CD4-positive, CD25-positive, alpha-beta regulatory T cell (primary cell): Measurements from ENCODE around the gene KRTAP5-6. TPM values are rescaled to one million over a fixed set of nuclear protein-coding genes. Genes with fewer than 3 reads are reported as not detected.
"Not testable (repeated sequence)": the region's sequence is repeated elsewhere in the genome, so short reads cannot be mapped to it uniquely, and the experiment has no call there.

Source experiments
- ATAC-seq, 2 donors: fragments of 150-1000 bp; cut with Tn5 transposase; one replicate each; pipeline ENCODE4 v1.10.0; 2021; ENCODE audit warnings: low read depth in 2 of 2, moderate number of reproducible peaks in 2 of 2, moderate library complexity in 1 of 2
- DNase-seq, 3 donors: peaks; one replicate each; pipeline versions ENCODE4 v3.0.0 to v3.0.0-alpha.2; 2012 to 2022; ENCODE audit warnings: mixed read lengths in 1 of 3
- H3K27ac ChIP-seq: one replicate; pipeline ENCODE4 v1.7.0; 2013; ENCODE audit warnings: mild to moderate bottlenecking, low read length; ENCODE audit not compliant: insufficient read depth, poor library complexity, severe bottlenecking
- H3K27me3 ChIP-seq: one replicate; pipeline ENCODE4 v1.7.0; 2013; ENCODE audit warnings: low read length; ENCODE audit not compliant: control insufficient read depth, insufficient read depth
- H3K36me3 ChIP-seq: one replicate; pipeline ENCODE4 v1.7.0; 2013; ENCODE audit warnings: mild to moderate bottlenecking, low read length, moderate library complexity; ENCODE audit not compliant: control insufficient read depth, insufficient read depth
- H3K4me1 ChIP-seq: 2 replicates; pipeline ENCODE4 v1.7.0; 2013; ENCODE audit warnings: mild to moderate bottlenecking, low read length; ENCODE audit not compliant: insufficient read depth, control insufficient read depth, poor library complexity, severe bottlenecking
- H3K4me3 ChIP-seq: one replicate; pipeline ENCODE4 v1.7.0; 2013; ENCODE audit warnings: low read depth, mild to moderate bottlenecking, low read length, moderate library complexity
- H3K9me3 ChIP-seq, 2 experiments: 1 replicate in 1 of 2; 2 replicates in 1 of 2; pipeline ENCODE4 v1.7.0; 2013; ENCODE audit warnings: low read length in 2 of 2, mild to moderate bottlenecking in 1 of 2, moderate library complexity in 1 of 2; ENCODE audit not compliant: control insufficient read depth in 2 of 2
- H3K27ac Mint-ChIP-seq, 3 donors: one replicate each; pipeline ENCODE4 v1.8.0; 2020 to 2022; ENCODE audit warnings: mild to moderate bottlenecking in 3 of 3, mixed read lengths in 3 of 3, moderate library complexity in 2 of 3
- H3K27me3 Mint-ChIP-seq: one replicate; pipeline ENCODE4 v1.8.0; 2022; ENCODE audit warnings: mild to moderate bottlenecking, mixed read lengths
- H3K36me3 Mint-ChIP-seq: one replicate; pipeline ENCODE4 v1.8.0; 2020; ENCODE audit warnings: mixed read lengths
- H3K4me1 Mint-ChIP-seq, 4 donors: one replicate each; pipeline ENCODE4 v1.8.0; 2020 to 2022; ENCODE audit warnings: mixed read lengths in 4 of 4, mild to moderate bottlenecking in 1 of 4
- H3K4me3 Mint-ChIP-seq, 4 donors: one replicate each; pipeline ENCODE4 v1.8.0; 2020 to 2022; ENCODE audit warnings: mild to moderate bottlenecking in 4 of 4, mixed read lengths in 4 of 4, moderate library complexity in 3 of 4
- H3K9me3 Mint-ChIP-seq, 7 donors: one replicate each; pipeline ENCODE4 v1.8.0; 2020 to 2022; ENCODE audit warnings: mixed read lengths in 7 of 7, mild to moderate bottlenecking in 3 of 7, moderate library complexity in 2 of 7
- polyA plus RNA-seq, 4 donors: library from polyadenylated mRNA; unstranded; fragments of 300-500 nt; fragmentation: Illumina TruSeq; gene quantifications; one replicate each; pipeline ENCODE4 v1.2.3, GENCODE V29; 2021
- total RNA-seq: library from RNA; stranded (reverse); gene quantifications from one replicate; pipeline ENCODE4 v1.2.3, GENCODE V29; 2022

Gene KRTAP5-6
- total and polyA plus RNA-seq, 5 donors from 2014 or later = not detected

GRCh38 chr11:1656670-1657069 lies 40.3 kb upstream of the KRTAP5-6 start:
- Mint-ChIP-seq H3K36me3 (no peaks in the 10 kb centered on the region), H3K27me3 (peaks cover 40% of the 10 kb centered on the region)

DNA sequence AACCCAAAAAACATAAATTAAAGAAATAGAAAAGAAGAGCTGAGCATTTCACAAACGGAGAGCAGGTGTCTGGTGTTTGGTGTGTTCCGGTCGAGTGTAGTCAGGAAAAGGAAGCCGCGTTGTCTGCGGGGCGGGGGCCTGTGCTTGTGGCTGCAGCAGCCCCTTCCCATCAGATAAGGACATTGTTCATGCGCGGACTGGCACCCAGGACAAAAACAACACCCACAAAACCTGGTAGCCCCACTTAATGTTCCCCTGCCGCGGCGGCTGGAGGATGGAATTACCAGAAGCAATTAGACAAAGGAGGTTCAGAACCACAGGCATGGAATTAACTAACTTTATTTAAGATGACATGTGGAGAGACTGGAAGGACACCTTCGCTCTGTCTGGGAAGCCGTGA lies 37.5 kb upstream of the KRTAP5-6 start:
- Histone ChIP-seq H3K27me3 (no peaks in the 10 kb centered on the region), H3K9me3 (no peaks in the 10 kb centered on the region), H3K36me3 (no peaks in the 10 kb centered on the region), H3K4me3 (no peak overlapping the region), H3K4me1 (no peaks in the 10 kb centered on the region), H3K27ac (no peak overlapping the region)
- Mint-ChIP-seq H3K36me3 (no peaks in the 10 kb centered on the region), H3K4me3 (peak overlapping the region in 2 of 4 donors; percentile 22 to 41), H3K27me3 (peaks cover 42% of the 10 kb centered on the region), H3K9me3 (no peaks in the 10 kb centered on the region), H3K4me1 (peaks cover 0 to 10% (median 3%) of the 10 kb centered on the region in 4 donors), H3K27ac (peak overlapping the region in 1 of 3 donors; percentile 25)
- no peak for ATAC-seq
- DNase-seq = peak in 1 of 3 donors; percentile 10

More at GRCh38 chr11:1656670-1657069, 40.3 kb upstream of the KRTAP5-6 start:
- H3K27me3 ChIP-seq = no peaks in the 10 kb centered on the region
- no peak overlapping the region for H3K27ac ChIP-seq
- H3K4me1 Mint-ChIP-seq = peaks cover 0 to 10% (median 3%) of the 10 kb centered on the region in 4 donors
- no peak overlapping the region for H3K27ac Mint-ChIP-seq
- H3K4me3 ChIP-seq = no peak overlapping the region
- H3K36me3 ChIP-seq = no peaks in the 10 kb centered on the region
- no peak overlapping the region for H3K4me3 Mint-ChIP-seq
- H3K4me1 ChIP-seq = peaks cover 3% of the 10 kb centered on the region
- no peaks in the 10 kb centered on the region for H3K9me3 ChIP-seq
- H3K9me3 Mint-ChIP-seq = no peaks in the 10 kb centered on the region
- ATAC-seq = no peak
- no peak for DNase-seq

- no peaks in the 10 kb centered on the region for H3K27me3 ChIP-seq
- H3K4me1 ChIP-seq = no peaks in the 10 kb centered on the region
- H3K36me3 ChIP-seq = no peaks in the 10 kb centered on the region
- no peak overlapping the region for H3K27ac Mint-ChIP-seq
- H3K9me3 Mint-ChIP-seq = no peaks in the 10 kb centered on the region
- no peak for DNase-seq
- H3K4me1 Mint-ChIP-seq = peaks cover 0 to 10% (median 3%) of the 10 kb centered on the region in 4 donors
- H3K36me3 Mint-ChIP-seq = no peaks in the 10 kb centered on the region
- no peak for ATAC-seq
- H3K9me3 ChIP-seq = no peaks in the 10 kb centered on the region
- H3K27ac ChIP-seq = no peak overlapping the region
- peak overlapping the region in 1 of 4 donors; percentile 13 for H3K4me3 Mint-ChIP-seq
- no peak overlapping the region for H3K4me3 ChIP-seq
- H3K27me3 Mint-ChIP-seq = peaks cover 38% of the 10 kb centered on the region
Observed at GRCh38 chr11:1660111-1660867, 36.7 kb upstream of the KRTAP5-6 start.

DNA sequence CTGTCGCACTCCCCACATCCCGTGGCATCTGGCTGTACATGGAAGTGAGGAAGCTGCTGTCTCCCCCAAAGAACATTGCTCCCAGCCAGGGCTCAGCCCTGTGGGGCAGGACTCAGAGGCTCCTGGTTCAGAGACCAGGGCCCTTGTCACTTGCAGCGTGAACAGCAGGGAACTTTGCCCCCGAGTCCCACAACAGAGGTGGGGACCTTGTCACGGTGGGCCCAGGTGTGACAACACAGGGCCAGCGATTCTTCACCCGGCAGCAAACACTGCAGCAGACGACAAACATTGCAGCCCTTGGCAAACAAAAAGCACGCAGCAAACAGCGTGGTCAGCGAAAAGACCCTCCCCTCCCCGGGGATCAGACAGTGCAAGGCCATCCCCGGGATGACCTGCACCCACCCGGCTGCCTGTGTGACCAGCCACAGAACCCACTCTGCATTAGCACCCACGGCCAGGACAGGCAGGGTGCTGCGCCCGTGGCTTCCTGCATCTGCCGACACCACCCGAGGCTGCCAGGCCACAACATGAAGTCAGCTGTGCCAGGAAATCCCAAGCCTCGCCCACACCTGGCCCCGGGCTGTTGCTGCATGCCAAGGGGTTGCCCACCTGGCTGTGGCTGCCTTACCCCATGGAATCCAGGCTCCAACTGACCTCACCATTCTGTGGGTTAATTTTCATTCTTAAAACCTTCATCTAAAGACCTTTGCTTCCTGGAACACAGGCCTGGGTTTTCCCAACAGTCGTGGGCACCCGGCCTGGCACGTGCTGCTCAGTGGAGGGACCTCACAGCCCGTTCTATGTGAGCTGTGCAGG lies 35.3 kb upstream of the KRTAP5-6 start:
- DNase-seq, H3K36me3 ChIP-seq, H3K4me3 Mint-ChIP-seq, H3K9me3 Mint-ChIP-seq, ATAC-seq, H3K4me3 ChIP-seq, H3K9me3 ChIP-seq, H3K27ac ChIP-seq, H3K36me3 Mint-ChIP-seq, H3K4me1 ChIP-seq, H3K27ac Mint-ChIP-seq, H3K27me3 ChIP-seq: not testable (repeated sequence)
- Mint-ChIP-seq H3K27me3 (peaks cover 34% of the 10 kb centered on the region), H3K4me1 (peaks cover 0 to 10% (median 3%) of the 10 kb centered on the region in 4 donors)

DNA sequence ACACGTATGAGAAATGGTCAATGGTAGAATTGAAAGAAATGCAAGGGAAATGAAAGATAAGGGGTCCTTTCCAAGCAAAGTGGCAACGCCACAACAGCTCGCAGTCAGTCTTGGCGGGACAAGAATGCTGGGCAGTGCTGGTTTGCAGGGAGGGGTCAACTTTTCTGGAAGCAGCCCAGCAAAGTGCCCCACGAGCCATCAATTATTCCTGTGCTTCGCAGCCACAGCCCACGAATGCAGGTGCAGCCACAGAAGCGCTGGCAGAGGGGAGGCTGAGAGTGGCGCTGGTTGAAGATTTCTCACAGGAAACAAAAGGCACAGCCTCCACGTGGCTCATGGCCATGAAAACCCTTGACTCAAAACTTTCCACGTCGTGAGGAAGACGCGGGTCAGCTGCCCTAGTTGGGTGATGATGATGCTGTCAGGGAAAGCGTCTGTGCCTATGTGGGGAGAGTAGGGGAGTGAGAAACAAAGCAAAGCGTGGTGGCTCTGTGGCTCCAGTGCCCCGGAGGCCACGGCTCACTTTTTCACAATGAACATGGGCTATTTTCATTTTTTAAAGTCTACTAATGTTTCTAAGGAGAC lies 34.2 kb upstream of the KRTAP5-6 start:
- H3K27me3 Mint-ChIP-seq = peaks cover 35% of the 10 kb centered on the region
- not testable (repeated sequence) for H3K36me3 ChIP-seq, H3K9me3 ChIP-seq, H3K4me1 ChIP-seq, H3K4me3 Mint-ChIP-seq, H3K4me3 ChIP-seq, H3K27ac ChIP-seq, ATAC-seq, DNase-seq, H3K9me3 Mint-ChIP-seq, H3K27ac Mint-ChIP-seq, H3K27me3 ChIP-seq, H3K36me3 Mint-ChIP-seq
- peaks cover 0 to 10% (median 3%) of the 10 kb centered on the region in 4 donors for H3K4me1 Mint-ChIP-seq

DNA sequence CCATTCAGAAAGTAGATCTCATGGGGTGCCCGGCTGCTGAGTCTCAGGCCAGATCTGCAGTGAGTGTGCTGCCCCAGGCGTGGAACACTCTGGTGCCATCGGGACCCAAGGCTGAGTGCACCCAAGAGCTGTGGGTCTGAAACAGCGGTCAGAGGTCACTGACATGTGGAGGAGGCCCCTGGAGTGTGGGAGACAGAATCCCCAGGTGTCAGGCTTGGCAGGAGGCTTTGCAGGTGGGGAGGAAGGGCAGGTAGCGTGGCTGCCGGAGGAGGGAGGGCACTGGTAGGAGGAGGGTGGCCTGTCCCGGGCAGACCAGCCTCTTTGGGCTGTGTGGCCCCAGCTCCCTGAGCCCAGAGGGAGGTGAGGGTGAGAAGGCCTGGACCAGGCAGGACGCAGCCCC lies 31.7 kb upstream of the KRTAP5-6 start:
- Mint-ChIP-seq H3K9me3 (peaks cover 0 to 3% (median 0%) of the 10 kb centered on the region in 7 donors), H3K4me1 (no peaks in the 10 kb centered on the region), H3K36me3 (no peaks in the 10 kb centered on the region), H3K27ac (no peak overlapping the region), H3K4me3 (no peak overlapping the region), H3K27me3 (peaks cover 20% of the 10 kb centered on the region)
- no peak overlapping the region for H3K4me3 ChIP-seq
- no peaks in the 10 kb centered on the region for H3K36me3 ChIP-seq
- no peaks in the 10 kb centered on the region for H3K4me1 ChIP-seq
- no peak for DNase-seq
- no peaks in the 10 kb centered on the region for H3K27me3 ChIP-seq
- no peak for ATAC-seq
- no peak overlapping the region for H3K27ac ChIP-seq
- H3K9me3 ChIP-seq = no peaks in the 10 kb centered on the region

DNA sequence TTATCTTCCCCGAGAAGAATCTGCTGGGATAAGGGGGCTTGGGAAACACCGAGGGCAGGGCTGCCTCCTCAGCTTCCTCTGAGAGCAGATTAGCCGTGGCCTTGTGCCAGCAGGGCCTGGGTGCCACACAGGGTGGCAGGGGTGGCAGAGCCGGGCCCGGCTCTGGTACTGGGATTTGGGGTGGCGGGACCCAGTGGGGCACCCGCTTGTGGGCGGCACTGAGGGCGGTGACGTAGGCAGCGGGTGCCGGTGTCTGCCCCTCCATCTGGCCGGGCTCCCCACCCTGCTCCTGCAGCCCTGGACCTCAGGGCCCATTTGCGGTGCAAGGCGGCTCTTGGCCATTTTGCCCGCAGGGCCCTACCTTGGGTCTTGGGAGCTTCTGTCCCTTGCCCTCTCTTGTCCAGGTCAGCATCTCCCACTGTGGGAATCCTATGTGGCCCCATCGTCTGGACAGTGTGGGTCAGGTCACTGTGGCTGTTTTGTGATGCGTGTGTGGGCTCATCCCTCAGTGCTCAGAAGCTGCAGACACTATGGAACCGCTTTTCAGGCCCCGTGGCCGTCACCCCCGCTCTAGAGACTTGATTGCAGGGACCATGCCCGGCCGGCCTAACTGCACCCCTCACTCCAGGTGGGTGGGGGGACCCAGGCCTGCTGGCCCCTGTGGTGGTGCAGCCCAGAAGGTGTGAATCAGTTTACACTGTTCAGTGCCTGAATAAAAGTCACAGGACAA lies 29.7 kb upstream of the KRTAP5-6 start:
- H3K27me3 ChIP-seq = no peaks in the 10 kb centered on the region
- peaks cover 19% of the 10 kb centered on the region for H3K27me3 Mint-ChIP-seq
- no peak overlapping the region for H3K4me3 Mint-ChIP-seq
- no peak overlapping the region for H3K27ac ChIP-seq
- H3K4me1 ChIP-seq = no peaks in the 10 kb centered on the region
- H3K9me3 Mint-ChIP-seq = peaks cover 0 to 3% (median 0%) of the 10 kb centered on the region in 7 donors
- H3K9me3 ChIP-seq = no peaks in the 10 kb centered on the region
- H3K36me3 Mint-ChIP-seq = no peaks in the 10 kb centered on the region
- no peak for ATAC-seq
- no peak overlapping the region for H3K27ac Mint-ChIP-seq
- no peaks in the 10 kb centered on the region for H3K36me3 ChIP-seq
- H3K4me1 Mint-ChIP-seq = no peaks in the 10 kb centered on the region
- DNase-seq = no peak
- no peak overlapping the region for H3K4me3 ChIP-seq
